Fibroblast of upper back skin (primary cell): ENCODE results near the gene KCNT1.

Source experiments
- DNase-seq: peaks from one replicate; pipeline ENCODE4 v3.0.0-alpha.2; 2013

The KCNT1 gene

DNA sequence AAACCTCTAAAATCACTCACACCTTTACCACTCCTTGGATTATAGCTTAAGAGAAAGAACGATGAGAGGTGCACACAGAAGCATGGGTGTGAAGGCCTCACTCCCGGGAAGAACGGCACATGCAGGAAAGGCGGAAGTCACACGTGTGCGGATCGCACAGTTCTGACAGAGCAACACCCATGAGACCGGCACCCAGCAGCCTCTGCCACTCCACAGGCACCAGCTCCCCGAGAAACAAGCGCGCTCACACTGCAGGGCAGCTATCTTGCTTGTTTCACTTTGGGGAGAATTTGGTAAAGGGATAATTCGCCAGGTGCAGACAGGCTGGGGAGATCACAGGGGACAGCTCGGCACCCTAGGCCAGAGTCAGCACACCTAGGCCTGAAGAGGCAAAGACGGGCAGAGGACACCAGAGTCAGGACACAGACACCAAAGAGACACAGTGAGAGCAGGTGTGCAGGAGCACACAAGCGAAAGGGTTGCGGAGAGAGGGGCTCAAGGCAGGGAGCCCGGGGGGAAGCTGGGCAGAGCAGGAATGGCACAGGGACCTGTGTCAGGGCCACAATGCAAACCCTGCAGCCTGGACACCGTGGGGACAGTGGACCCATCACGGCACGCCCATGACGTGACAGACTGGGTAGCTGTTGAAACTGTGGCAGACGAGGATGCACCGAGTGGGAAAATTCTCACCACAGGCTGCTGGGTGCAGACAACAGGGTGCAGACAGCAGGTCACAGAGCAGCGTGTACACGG lies 123.6 kb downstream of the KCNT1 start:
- DNase-seq = no peak

DNA sequence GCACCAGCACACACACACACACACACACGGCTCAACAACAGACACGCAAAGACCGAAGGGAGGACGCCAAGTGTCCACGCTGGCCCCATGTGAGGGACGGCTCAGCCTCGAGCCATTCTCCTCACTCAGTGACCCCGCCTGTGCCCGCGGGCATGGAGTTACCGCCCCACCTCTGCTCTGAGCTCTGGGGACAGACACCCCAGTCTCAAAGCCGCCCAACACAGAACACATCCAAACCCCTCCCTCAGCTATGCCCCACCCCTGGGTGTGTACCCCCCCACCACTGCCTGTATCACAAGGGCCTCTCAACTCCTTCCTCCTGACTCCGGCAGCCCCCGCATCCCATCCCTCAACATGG lies 124.2 kb downstream of the KCNT1 start:
- DNase-seq = no peak

GRCh38 chr9:135827301-135827700 lies 125.3 kb downstream of the KCNT1 start:
- no peak for DNase-seq

GRCh38 chr9:135827866-135828580 lies 126.0 kb downstream of the KCNT1 start:
- no peak for DNase-seq

DNA sequence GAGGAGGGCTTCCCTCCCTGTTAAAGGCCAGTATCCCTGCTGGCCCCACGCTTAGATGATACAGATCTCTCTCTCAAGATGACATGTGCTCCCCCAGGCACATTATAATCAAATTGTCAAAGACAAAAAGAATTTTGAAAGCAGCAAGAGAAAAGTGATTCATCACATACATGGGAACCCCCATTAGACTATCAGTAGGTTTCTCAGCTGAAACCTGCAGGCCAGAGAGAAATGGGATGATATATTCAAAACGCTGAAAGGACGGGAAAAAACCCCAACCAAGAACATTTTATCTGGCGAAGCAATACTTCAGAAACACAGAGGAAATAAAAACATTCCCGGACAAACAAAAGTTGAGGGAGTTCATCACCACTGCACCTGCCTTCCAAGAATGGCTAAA lies 126.7 kb downstream of the KCNT1 start:
- DNase-seq = no peak

DNA sequence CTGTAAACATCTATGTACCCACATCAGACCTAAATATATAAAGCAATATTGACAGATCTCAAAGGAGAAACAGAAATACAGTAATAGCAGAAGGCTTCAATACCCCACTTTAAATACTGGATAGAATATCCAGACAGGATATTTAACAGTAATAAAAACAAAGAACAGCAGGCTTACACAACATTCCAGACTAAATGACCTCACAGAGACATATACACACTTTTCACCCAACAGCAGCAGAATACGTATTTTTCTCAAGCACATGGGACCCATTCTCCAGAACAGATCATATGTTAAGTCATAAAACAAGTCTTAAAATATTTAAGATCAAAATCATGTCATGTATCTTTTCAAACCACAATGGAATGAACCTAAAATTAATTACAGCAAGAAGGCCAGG lies 128.5 kb downstream of the KCNT1 start:
- DNase-seq = peak; percentile 8

- no peak for DNase-seq
These were observed 131.9 kb downstream of the KCNT1 start for GRCh38 chr9:135833864-135834263.

DNA sequence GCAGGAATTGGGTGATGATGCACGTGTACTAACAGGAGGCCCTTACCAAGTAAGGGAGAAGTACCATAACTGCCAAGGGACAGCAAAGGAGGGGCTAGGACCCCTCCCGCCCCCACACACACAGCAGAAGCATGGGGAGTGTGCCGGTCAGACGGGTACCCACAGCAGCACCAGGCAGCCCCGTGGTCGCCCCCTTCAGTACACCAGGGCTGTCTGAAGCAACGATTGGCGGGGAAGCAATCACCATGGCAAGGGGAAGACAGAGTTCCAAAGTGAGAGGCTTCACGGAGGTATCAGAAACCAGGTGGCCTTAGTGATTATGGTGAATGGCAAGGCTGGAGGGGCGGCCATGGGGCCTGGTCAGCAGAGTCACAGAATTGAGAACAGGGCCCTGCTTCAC lies 133.1 kb downstream of the KCNT1 start:
- DNase-seq = no peak

DNA sequence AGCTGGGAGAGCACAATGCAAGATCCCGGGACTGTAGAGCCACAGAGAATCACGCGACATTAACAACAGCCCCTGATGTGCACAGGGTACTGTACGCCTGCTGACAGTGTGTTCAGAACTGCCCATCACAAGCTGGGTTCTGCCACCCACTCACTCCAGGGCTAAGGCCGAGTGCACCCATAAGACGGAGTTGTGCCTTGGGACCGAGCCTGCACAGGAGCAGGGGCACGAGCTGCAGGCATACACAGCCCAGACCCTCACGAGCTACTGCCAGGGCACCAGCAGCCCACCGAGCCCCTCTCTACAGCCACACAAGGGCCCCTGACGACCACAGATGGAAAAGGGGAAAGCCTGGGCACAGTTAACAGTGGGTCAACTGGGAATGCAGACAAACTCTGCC lies 137.5 kb downstream of the KCNT1 start:
- no peak for DNase-seq

DNA sequence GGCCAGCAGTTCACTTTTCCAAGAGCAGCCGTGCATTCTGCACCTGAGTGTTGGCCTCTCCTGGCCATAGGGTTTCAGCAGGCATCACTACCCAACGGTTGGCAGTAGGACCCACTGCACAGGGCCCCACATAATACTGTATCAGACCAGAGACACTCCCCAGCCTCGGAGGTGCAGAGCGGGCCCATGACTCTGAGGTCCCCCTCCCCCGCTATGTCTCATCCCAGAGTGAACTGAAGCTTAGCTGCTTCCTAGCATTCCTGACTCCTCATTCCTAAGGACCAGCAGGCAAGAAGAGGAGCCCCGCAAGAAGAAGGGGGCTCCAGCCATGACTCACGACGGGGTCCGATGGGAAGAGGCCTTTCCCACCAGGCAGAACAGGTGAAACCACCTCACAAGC lies 138.1 kb downstream of the KCNT1 start:
- no peak for DNase-seq

DNA sequence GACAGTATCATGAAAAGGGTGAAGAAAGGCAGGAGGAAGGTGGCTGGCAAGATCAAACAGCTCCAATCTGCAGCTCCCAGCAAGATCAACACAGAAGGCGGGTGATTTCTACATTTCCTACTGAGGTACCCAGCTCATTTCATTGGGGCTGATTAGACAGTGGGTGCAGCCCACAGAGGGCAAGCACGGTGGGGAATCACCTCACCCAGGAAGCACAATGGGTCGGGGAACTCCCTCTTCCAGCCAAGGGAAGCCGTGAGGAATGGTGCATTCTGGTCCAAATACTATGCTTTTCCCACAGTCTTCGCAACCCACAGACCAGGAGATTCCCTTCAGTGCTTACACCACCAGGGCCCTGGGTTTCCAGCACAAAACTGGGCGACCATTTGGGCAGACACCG lies 138.6 kb downstream of the KCNT1 start:
- DNase-seq = no peak
